SH-SY5Y (cell line): Measurements from ENCODE around the gene RAI1.

Source experiments
- GATA2 ChIP-seq: IDR thresholded peaks from 2 replicates; pipeline ENCODE4 v1.6.1; 2011; ENCODE audit warnings: mild to moderate bottlenecking, low read depth, low read length
- GATA3 ChIP-seq: IDR thresholded peaks from 2 replicates; pipeline ENCODE4 v1.6.1; 2011; ENCODE audit warnings: low read depth, mild to moderate bottlenecking, low read length, moderate library complexity

Gene RAI1

DNA sequence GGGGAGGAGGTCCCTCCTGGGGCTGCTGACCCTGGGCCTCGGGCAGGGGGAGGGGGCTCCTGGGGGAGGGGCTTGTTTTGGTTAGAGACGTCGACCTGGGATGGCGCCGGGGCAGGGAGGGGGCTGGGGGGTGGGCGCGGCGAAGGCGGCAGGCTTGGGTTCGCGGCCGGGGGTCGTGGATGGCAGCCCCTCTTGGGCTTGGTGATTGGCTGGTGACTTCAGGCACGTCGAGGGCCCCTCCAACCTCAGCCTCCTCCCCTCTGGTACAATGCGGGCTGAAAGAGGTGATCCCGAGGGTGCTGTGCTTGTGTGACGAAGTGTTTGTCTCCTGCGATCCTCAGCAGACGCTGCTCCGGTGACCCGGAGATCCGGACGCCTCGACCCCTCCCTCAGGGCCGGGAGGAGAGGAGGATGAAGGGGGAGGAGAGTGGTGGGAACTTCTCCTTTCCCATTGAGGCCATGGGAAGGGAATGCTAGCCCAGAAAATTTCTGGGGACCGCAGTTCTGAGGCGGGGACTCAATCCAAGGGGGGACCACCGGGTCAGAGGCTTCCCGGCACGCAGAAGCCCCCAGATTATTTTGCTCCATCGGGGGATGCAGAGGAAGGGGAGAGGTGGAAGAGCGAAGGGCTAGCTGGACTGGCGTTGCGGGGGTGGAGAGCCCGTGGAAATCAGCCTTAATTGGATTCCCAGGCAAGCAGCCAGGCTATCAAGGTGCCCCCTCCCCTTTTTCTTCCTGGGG lies 43.9 kb downstream of the RAI1 start:
- TF ChIP-seq GATA2 (no peak), GATA3 (no peak)

DNA sequence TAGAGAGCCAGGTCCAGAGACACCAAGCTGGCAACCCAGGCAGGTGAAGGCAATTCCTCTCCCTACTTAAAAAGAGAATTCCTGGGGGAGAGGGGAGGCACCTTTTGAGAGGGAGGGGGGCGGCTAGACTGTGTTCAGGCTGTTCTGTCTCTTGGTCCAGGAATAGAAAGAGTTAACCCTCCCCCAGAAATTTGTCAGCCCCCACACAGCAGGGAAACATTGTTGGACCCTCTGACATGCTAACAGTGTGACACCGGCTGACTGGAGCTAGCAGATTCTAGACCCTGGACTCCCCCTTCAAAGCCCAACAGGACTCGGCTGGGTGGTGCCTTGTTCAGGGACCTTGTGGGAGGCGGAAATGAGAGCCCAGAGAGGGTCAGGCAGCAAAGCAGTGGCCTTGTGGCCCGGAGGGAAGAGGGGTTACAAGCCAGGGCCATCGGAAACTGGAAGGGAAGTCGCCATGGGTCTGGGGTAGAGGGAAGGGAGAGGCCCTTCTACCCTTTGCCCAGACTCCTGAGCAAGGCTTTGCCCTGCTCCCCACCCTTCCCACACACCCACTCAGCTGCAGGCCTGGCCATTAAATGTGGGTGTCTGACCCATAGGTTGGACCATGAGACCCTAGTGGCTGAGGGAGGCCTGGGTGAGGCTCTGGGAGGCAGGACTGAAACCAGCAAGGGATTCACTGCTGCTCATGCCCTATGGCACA lies 44.6 kb downstream of the RAI1 start:
- TF ChIP-seq GATA3 = no peak
- TF ChIP-seq GATA2 = no peak

DNA sequence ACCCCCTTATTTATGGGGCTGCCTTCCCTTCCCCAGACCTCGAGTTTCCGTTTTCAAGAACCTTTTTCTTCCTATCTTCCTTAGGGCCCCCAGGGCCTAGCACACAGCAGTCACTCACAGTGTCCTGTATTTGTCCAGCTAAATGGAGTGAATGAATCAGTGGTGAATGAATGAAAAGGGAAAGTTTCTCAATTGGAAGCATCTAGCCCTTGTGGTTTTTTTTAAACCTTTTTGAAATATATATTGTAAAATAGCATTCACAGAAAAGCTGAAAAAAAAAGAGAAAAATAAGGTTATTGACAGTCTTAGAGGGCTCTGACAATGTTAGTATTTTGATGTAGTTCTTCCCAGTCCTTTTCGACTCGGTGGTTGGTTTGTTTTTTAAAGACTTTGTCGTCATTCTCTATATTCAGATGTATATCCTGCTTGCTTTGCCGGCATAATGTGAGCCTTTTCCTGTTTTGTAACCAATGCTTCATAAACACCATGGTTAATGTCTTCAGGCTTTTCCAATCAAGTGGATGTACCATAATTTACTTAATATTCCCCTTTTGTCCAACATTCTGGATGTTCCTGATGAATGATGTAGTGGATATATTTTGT lies 45.3 kb downstream of the RAI1 start:
- TF ChIP-seq GATA3 (no peak), GATA2 (no peak)

DNA sequence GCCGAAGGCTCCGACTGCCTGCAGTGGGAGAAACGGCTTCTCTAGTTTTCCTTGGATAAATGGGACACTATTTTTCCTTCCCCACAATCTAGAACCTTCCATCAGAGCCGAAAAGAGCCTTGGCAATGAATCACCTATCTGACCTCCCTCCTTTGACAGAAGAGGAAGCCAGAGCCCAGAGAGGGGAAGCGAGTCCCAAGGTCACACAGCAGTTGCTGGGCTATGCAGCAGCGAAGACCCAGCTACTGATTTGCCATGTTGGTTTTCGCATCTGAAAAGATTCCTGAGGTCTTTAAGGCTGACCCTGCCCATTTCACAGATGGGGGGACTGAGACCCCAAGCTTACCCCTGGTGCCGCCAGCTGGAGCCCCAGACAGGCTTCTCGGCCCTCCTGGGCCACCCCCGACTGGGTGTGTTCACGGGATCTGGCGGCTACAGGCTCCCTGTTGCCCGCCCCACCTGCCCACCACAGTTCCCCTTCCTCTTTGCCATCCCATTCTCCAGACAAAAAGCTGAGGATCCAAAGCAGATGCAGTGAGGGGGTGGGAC lies 45.9 kb downstream of the RAI1 start:
- TF ChIP-seq GATA2 = no peak
- no peak for TF ChIP-seq GATA3

DNA sequence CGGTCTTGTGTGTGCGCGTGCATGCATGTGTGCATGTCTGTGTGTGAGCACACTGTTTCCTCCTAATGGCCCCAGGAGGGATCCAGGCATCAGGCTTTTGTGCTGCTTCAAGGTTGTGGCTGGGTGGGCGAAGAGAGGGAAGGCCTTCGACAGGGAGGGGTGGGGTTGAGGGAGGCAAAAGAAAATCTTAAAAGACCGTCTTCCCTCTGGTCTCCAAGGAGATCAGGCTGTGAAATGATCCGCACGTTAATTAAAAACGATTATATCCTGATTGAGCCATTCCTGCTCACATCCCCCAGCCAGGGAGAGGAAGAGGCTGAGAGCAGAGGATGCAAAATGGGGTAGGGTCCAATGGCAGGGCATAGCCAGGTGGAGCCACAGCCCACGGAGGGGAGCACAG lies 46.9 kb downstream of the RAI1 start:
- no peak for TF ChIP-seq GATA2
- TF ChIP-seq GATA3 = no peak

DNA sequence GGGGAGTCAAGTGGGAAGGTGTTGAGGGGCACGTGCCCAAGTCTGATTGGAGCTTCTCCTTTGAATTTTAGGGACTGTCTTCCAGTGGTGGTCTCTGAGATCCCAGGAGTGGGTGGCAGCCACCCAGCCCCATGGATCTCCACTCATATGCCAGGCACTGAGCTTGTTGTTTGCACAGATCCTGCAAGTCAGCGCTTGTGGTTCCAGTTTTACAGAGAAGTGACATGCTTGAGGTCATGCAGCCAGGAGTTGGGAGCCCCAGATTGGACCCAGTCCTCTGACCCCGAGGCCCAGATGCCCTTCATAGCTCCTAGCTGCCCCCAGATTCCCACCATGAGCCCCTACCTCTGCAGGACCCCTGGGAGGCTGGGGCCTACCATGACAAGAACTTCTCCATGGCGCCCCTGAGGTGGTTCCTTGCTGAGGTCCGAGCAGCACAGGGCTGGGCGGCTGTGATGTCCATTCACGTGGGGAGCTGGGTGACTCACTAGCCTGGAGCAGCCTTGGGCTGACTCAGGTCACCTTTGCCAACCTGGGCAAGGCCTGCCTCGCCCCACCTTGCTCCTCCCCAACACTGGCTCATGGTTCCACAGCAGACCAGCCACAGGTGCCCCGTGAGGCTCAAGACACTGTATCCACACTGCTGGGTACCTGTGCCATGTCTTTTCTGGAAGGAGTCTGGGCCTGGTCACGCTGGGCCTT lies 47.4 kb downstream of the RAI1 start:
- no peak for TF ChIP-seq GATA2
- TF ChIP-seq GATA3 = no peak

GRCh38 chr17:17729620-17730249 lies 48.5 kb downstream of the RAI1 start:
- TF ChIP-seq GATA2 (no peak), GATA3 (no peak)

DNA sequence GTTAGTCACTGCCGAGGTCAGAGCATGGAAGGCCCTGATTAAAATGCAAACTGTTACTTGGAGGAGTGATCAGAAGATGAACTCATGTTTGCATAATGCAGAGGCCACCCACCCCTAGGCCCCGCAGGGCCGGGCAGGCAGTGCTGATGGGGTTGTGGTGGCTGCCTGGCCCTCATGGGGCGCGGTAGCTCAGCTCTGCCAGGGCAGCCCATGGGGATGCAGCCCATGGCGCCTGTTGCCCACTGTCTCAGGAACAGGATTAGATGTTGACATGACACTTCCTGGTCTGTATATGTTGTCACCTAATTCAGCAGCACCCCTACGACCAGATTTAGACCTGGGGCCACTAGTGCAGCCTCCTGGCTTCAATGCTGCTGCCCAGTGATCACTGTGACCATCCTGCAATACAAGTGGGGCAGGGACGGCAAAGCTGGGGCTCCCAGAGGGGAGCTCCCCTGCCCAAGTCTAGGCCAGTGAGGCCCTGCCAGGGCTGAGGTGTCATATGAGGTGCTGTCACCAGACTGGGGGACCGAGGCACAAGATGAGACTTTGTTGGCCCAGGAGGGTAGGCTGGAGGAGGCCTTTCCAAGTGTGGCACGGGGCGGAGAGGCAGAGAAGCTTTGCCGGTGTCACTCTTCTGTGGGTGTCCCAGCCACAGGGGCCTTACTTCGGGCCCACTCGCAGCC lies 49.1 kb downstream of the RAI1 start:
- TF ChIP-seq GATA3 (no peak), GATA2 (no peak)

GRCh38 chr17:17732444-17732843 lies 51.2 kb downstream of the RAI1 start:
- TF ChIP-seq GATA3 = no peak
- no peak for TF ChIP-seq GATA2

- TF ChIP-seq GATA2 = no peak
- no peak for TF ChIP-seq GATA3
Observed at GRCh38 chr17:17732892-17733670, 51.8 kb downstream of the RAI1 start.

GRCh38 chr17:17736205-17737183 lies 55.2 kb downstream of the RAI1 start:
- TF ChIP-seq GATA3 = no peak
